RWPE2 (cell line): ENCODE results near the gene CROT.

ENCODE experiments used
- ATAC-seq: fragments of 200-7000 bp; cut with Tn5 transposase; 3 replicates; pipeline ENCODE4 v1.9.1; 2021; ENCODE audit warnings: low read depth
- DNase-seq: peaks from one replicate; pipeline ENCODE4 v3.0.0-alpha.2; 2020; ENCODE audit warnings: low spot score
- H3K27ac ChIP-seq: fragments of 450-650 bp; 2 replicates; pipeline ENCODE4 v1.5.1; 2017; ENCODE audit warnings: mild to moderate bottlenecking; ENCODE audit not compliant: poor library complexity, severe bottlenecking
- H3K27me3 ChIP-seq: fragments of 250-450 bp; sonication (Bioruptor Pico); 2 replicates; pipeline ENCODE4 v1.5.1; 2021; ENCODE audit warnings: mild to moderate bottlenecking, moderate library complexity; ENCODE audit not compliant: insufficient read depth, poor library complexity, severe bottlenecking
- H3K36me3 ChIP-seq: fragments of 250-450 bp; sonication (Bioruptor Pico); 2 replicates; pipeline ENCODE4 v1.5.1; 2020; ENCODE audit warnings: low read depth, mild to moderate bottlenecking, moderate library complexity
- H3K4me1 ChIP-seq: fragments of 250-450 bp; sonication (Bioruptor Pico); 2 replicates; pipeline ENCODE4 v1.5.1; 2021; ENCODE audit warnings: mild to moderate bottlenecking, moderate library complexity; ENCODE audit not compliant: insufficient read depth, poor library complexity, severe bottlenecking
- H3K4me3 ChIP-seq: fragments of 250-450 bp; sonication (Bioruptor Pico); 2 replicates; pipeline ENCODE4 v1.5.1; 2021; ENCODE audit warnings: mild to moderate bottlenecking, moderate library complexity; ENCODE audit not compliant: severe bottlenecking
- H3K9me3 ChIP-seq: fragments of 250-450 bp; sonication (Bioruptor Pico); 2 replicates; pipeline ENCODE4 v1.5.1; 2021; ENCODE audit warnings: mild to moderate bottlenecking, moderate library complexity; ENCODE audit not compliant: severe bottlenecking
- CTCF ChIP-seq: fragments of 450-650 bp; IDR thresholded peaks from one replicate; pipeline ENCODE4 v1.5.1; 2017; ENCODE audit warnings: mild to moderate bottlenecking, moderate library complexity; ENCODE audit not compliant: poor library complexity, severe bottlenecking

The CROT gene

GRCh38 chr7:87363342-87363741 is 17.9 kb downstream of the CROT start:
- no peak for TF ChIP-seq CTCF
- no peak overlapping the region for H3K4me3 ChIP-seq
- H3K36me3 ChIP-seq = peaks cover 14% of the 10 kb centered on the region
- DNase-seq = no peak
- H3K27ac ChIP-seq = no peak overlapping the region
- peaks cover 16% of the 10 kb centered on the region for H3K4me1 ChIP-seq
- H3K9me3 ChIP-seq = no peaks in the 10 kb centered on the region
- no peak for ATAC-seq
- H3K27me3 ChIP-seq = no peaks in the 10 kb centered on the region

DNA sequence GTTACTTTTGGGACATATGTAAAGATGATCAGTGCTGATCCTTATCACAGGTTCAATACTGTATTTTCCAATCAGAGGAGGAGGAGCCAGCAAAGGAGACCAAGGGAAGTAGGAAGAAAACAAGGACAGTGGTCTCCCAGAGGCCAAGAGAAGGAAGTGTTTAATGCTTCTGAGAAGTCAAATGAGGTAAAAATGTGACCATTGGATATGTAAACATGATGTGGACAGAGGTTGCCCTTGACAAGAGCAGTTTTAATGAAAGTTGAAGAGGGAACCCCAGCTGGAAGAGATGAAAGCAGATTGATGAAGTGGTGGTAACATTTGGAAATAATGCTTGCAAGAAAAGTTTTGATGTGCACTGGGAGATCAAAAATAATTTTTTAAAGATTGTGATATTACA is 18.8 kb downstream of the CROT start:
- ATAC-seq = no peak
- peaks cover 9% of the 10 kb centered on the region for H3K4me1 ChIP-seq
- TF ChIP-seq CTCF = no peak
- H3K9me3 ChIP-seq = no peaks in the 10 kb centered on the region
- no peak for DNase-seq
- no peak overlapping the region for H3K27ac ChIP-seq
- H3K27me3 ChIP-seq = no peaks in the 10 kb centered on the region
- H3K36me3 ChIP-seq = peaks cover 17% of the 10 kb centered on the region
- H3K4me3 ChIP-seq = no peak overlapping the region

DNA sequence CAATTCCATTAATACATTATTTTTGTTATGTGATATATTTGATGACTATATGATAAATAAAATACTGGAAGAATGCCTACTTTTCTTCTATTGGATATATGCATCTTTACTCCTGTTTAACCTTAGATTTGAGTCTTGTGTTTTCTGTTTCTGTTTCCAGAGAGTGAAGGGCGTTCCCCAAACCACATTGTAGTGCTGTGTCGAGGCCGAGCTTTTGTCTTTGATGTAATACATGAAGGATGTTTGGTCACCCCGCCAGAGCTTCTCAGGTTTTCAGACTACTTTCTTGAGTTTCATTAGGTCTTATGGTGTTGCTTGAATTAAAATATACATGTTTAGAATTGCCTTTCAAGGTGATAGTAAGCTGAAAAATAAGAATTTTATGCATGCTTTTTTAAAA is 23.8 kb downstream of the CROT start:
- Histone ChIP-seq H3K4me3 (no peak overlapping the region), H3K9me3 (no peaks in the 10 kb centered on the region), H3K27ac (no peak overlapping the region), H3K4me1 (no peaks in the 10 kb centered on the region), H3K27me3 (no peaks in the 10 kb centered on the region), H3K36me3 (peaks cover 9% of the 10 kb centered on the region; the same call in 1 of the 2 replicates)
- DNase-seq = no peak
- ATAC-seq = no peak
- TF ChIP-seq CTCF = no peak

GRCh38 chr7:87370660-87371180 is 25.3 kb downstream of the CROT start:
- H3K27me3 ChIP-seq = no peaks in the 10 kb centered on the region
- no peak overlapping the region for H3K4me3 ChIP-seq
- H3K4me1 ChIP-seq = no peaks in the 10 kb centered on the region
- no peaks in the 10 kb centered on the region for H3K9me3 ChIP-seq
- H3K36me3 ChIP-seq = peaks cover 9% of the 10 kb centered on the region; the same call in 1 of the 2 replicates
- ATAC-seq (no peak), DNase-seq (no peak)
- H3K27ac ChIP-seq = no peak overlapping the region
- no peak for TF ChIP-seq CTCF

- H3K36me3 ChIP-seq = peaks cover 3% of the 10 kb centered on the region; the same call in 1 of the 2 replicates
- ATAC-seq (no peak), DNase-seq (no peak)
- H3K27me3 ChIP-seq = no peaks in the 10 kb centered on the region
- TF ChIP-seq CTCF = no peak
- no peak overlapping the region for H3K4me3 ChIP-seq
- H3K9me3 ChIP-seq = no peaks in the 10 kb centered on the region
- H3K27ac ChIP-seq = no peak overlapping the region
- peaks cover 4% of the 10 kb centered on the region for H3K4me1 ChIP-seq
Measured at GRCh38 chr7:87375662-87376435, 30.4 kb downstream of the CROT start.
